ENCODE data around the gene GRIP2.

Gene GRIP2

DNA sequence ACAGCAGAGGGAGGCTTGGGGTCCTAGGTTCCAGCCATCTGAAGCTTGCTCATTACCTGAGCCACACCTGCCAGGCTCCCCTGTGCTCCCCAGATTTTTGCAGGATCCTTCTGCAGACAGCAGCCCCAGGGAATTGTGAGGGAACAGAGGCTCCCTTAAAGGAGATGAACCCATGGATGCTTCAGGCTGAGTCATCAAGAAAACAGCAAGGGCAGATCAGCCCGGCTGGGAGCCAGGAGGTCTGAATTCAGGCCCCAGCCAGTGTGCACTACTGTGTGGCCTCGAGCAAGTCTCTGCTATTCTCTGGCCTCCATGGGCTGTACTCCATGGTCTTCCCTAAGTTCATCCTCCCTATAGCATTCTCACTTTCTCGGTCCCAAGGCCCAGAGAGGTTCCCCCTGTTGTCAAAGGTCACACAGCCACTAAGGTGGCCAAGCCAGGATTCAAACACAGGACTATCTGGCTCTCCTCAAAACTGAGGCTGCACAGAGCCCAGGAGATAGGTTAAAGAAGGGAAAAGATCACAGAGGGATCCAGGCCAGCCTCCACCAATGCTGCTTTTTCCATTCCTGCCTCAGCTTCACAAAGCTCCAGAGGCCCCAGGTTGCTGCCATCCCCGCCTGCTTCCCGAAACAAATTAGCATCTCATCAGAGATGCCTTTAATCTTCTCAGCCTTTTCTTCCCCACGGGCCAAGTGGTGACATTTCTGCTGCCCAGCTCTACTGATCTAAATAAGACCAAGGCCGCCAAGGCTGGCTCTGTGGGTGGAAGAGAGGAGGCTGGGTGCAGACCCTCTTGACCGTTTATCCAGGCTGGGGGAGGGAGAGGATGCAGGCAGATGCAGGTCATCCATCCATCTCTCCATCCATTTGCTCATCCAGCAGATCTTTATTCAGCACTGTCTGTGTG lies 21.2 kb upstream of the GRIP2 start:
- DNase-seq: no peak

DNA sequence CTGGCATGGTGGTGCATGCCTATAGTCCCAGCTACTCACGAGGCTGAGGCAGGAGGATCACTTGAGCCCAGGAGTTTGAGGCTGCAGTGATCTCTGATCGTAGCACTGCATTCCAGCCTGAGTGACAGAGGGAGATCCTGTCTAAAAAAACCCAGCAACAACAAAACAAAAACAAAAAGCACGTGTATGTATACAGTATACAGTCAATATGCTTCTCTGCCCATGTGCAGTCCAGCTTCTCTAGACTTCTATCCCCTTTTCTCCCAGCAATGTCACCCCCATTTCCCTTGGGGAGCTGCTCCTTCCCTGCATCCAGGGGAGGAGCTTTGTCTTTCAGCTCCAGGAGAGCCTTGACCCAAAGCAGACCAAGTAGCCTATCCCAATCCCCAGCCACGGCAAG lies 20.0 kb upstream of the GRIP2 start:
- no peak for DNase-seq

DNA sequence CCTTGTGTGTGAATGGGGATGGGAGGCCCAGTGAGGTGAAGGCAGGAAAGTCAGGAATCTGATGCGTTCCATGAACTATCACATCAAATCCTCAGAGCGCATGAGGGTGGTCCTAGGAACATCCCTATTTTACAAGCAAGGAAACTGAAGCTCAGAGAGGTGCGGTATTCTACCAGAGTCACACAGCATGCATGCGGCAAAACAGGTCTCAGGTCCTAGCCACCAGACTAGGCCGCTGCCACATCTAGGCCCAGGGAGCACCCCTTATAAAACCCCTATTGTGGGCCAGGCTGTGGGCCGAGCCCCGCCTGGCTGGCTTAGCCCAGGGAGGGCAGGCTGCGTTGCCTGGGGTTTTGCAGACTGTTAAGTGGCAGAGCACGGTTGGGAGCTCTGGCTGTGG lies 17.9 kb upstream of the GRIP2 start:
- DNase-seq: no peak

- no peak for DNase-seq
These were observed 15.7 kb upstream of the GRIP2 start for GRCh38 chr3:14555835-14556234.

DNA sequence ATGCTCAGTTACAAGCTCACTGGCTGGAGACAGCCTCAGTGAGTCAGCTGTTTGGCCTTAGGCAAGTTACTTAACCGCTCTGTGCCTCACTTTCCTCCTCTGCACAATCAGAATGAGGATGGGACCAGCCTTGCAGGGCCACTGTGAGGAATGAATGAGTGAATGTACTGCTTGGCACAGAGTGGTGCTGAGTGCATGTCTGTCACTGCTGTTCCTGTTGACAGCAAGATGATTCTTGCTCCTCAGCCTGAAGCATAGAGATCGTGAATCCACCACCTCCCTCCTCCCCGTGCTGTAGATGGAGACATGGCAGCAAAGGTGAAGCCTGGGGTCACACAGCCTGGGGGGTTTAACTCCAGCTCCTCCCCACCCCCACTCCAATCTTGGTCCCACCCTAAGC lies 14.6 kb upstream of the GRIP2 start:
- no peak for DNase-seq

DNA sequence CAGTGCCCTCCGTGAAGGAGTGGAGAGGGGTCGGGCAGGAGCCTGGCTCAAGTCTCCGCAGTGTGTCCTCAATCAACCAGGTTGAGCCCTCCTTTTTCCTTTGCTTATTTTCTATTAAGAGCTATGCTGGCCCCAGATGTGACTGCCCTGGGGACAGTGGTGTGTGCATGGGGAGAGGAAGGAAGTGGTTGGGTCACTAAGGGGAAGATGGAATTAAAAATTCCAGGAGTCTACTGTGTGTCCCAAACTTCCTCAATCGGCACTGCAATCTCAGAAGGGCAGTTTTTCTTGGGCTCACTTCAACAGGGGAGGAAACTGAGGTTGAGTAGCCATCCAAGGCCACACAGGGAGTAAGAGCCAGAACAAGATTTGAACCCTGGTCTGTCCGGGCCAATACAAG lies 13.7 kb upstream of the GRIP2 start:
- DNase-seq: no peak

GRCh38 chr3:14552717-14553116 lies 12.6 kb upstream of the GRIP2 start:
- no peak for DNase-seq

DNA sequence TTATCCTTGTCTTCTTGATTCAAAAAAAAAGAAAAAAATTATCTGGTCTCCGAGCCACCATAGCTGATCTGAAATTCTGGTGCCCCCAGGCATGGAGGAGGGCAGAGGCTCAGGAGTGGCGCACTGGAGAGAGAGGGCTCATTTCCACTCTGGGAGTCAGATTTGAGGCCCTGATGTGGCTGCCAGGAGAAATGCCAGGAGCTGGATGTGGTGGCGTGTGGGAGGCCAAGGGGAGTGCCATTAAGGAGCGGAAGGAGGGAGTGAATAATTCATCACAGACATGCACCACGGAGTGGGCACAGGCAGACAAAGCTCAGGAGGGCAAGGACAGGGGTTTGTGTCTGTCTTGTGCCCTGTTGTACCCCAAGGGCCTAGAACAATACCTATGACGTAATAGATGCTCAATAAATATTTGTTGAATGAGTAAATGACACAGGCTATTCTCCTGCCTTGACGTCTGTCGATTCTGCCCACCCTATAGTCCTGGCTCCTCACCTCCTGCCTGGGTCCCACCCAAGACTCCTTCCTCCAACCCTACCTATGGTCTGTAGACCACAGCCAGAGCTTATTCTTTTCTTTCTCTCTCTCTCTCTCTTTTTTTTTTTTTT lies 12.0 kb upstream of the GRIP2 start:
- DNase-seq: no peak

DNA sequence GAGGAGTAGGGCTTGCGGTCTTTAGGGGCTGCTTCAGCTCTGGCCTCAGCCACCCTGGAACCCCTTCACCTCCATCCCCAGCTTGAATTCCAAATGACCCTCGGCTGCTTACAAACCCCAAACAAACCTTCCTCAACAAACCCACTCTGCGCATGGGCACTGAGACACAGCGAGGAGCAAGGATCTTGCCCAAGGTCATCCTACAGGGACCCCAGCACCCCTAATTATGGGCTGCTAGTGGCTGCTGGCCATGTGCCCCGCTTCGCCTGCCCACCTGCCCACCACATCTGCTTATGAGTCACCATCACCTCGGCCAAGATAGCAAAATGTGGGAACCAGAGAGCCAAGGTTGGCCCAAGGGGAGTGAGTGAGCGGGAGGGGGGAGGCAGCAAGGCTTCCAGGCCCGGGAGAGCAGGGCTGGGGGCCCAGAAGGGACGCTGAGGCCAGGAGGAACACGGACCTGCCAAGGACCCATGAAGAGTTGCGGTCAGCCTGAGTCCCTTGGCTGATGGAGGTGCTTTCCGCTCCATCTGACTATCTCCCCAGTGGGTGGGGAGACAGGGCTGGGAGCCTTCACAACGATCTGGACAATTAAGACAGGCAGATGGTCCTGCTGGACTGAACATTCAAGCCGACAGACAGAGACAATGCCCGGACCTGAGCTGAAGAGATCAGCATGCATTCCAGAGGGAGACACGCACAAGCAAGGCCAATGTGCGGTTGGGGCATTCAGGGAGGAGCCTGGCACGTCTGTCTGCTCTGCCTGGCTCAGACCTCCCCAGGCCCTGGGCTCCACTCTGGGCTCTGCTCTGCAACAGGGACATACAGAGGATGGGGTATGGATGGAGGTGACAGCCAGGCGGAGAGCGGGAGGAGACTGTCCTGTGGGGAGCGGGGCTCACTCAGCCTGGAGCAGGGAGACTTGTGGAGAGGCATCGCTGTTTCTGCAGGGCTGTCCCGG lies 10.8 kb upstream of the GRIP2 start:
- DNase-seq: no peak

GRCh38 chr3:14550181-14550580 lies 10.0 kb upstream of the GRIP2 start:
- DNase-seq: no peak

DNA sequence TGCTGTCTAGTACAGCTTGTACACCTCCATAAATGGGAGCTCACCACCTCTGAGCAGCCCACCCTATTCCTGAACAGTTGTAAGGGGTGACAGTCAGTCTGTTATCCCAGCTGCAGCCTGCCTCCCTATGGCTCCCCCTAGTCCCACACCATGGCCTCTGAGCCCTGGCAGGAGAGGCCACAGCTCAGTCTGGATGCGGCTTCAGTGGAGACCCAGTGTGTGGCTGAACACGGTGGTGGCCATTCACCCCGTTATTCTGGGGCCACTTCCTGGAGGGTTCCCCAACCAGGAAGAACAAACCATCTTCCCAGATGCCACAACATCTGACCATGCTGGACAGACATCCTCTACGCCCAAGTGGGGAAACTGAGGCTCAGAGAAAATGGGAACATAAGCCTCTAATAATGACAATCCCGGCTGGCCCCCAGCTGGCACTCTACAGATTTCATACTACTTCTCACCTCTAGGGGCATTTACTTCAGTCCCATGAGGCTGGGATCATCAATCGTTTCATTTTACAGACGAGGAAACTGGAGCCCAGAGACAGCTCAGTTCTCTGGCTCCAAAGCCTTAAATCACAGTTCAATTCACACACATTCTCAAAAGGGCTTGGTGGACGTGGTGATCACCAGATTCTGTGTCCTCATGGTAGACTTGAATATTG lies 9.2 kb upstream of the GRIP2 start:
- no peak for DNase-seq

DNA sequence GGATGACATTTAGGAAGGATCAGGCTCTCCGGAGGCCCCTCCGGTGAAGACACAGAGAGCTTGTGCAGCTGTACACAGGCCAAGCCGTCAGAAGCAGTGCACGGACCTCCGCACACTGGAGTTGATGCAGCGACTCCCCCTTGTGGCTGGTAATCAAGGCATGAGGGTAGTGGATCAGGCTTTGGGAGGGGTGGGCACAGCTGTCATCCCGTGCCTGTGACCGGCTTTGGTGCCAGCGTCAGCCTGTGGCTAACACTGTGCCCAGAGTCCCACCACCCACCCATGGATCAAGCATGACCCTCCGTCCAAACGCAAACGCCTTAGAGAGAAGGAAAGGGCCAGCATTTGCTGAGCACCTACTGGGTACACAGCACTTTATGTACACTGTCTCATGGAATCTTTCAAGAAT lies 8.2 kb upstream of the GRIP2 start:
- DNase-seq: no peak

DNA sequence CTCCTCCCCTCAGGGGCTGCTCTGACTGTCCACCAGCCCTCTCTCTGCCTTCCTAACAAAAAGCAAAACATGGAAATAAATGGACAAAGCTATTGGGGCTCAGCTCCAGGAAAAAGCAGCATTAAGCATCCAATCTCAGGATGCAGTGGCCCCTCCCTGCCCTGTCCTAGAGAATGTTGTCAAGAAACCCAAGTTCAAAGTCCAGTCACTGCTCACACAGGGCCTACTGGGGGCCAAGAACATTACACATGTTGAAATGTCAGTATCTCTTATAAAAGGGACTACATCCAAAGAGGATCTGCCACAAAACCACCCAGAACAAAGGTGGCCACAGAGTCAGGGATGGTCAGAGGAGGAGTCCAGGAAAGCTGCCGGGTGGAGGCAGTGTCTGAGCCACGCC lies 7.6 kb upstream of the GRIP2 start:
- DNase-seq: no peak

DNA sequence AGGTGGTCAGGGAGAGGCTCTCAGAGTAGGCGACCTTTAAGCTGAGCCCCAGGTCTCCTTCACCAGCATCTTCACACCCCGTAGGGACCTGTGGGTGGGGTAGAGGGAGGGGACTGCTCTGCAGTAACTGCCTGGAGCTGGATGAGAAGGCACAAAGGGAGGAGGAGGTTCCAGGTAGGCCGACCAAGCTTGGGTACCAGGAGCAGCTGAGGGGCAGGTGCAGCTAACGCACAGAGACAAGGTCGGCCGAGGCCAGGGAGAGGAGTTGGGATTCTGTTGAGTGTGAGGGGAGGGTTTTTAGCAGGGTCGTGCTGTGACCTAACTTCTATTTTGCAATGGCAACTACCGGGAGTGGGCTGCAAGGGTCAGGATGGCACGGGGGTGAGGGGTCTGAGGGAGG lies 5.9 kb upstream of the GRIP2 start:
- DNase-seq: no peak

DNA sequence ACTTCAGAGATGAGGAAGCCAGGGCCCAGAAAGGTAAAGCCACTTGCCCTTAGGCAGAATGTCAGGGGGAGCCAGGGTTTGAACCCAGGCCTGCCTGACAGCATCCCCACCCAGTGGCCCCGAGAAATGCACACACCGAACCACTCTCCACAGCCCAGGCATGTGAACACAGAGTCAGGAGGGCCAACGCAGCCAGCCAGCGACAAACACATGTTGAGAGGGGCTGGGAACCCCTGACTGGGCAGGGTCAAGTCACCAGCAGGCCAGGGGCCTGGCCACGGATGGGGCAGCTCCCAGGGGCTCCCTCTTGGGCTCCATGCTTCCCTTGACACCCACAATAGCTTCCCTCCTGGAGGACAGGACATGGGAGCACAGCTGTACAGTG lies 5.1 kb upstream of the GRIP2 start:
- no peak for DNase-seq

DNA sequence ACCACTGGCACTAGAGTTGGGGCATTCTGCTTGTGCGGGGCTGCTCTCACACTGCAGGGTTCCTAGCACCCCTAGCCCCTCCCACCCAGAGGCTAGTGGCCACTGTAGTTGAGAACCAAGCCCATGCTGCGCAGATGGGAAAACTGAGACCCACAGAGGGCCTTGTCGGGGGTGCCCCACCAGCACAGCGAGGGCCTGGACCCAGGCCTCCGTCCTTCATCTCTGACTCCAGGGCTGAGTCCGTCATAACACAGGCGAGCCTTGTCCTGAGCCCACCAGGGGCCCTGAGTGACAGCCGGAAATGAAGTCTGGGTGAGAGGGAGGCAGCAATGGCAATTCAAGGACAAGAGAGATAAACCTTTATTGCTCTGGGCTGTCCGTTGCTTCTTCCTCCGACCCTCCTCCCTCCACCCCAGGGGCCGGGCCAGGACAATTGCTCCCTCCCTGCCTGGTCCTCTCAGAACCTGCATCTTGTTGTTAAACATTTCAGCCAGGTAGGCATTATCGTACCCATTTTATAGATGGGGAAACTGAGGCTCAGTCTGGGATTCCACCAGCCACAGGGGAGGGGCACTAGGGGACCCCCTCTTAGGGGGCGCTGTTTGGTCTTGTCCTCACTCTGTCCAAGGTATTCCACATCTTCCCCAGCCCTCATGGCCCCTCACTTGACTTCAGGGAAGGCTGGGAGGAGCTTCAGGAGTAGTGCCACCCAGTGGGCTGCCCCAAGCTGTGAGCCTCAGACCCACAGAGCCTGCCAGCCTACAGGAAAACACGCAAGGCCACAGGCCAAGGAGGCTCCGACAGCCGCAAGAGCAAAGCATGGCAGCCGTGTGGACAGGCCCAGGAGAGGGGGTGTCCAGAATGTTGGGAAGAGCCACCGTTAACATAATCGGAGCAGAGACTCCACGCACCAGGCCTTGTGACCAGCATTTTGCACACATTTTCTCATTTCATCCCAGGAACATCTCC lies 4.4 kb upstream of the GRIP2 start:
- DNase-seq: no peak

- DNase-seq: no peak
These were observed 3.3 kb upstream of the GRIP2 start for GRCh38 chr3:14543446-14543845.

DNA sequence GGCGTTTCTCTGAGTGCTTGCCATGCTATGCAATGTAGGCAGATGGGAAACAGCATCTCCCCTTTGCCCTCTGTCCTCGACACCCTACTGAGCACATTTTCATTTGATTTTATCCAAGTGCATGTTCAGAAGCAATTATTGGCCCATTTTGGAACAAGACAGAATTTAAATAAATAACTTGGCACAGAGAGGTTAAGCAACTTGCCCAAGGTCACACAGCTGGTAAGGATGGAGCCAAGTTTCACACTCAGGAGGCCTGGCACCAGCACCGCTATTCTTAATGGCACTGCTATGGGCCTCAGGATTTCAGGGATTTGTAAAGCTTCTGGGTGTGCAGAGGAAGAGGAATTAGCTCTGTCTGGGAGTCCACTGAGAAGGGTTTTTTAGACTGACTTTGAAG lies 2.5 kb upstream of the GRIP2 start:
- no peak for DNase-seq

DNA sequence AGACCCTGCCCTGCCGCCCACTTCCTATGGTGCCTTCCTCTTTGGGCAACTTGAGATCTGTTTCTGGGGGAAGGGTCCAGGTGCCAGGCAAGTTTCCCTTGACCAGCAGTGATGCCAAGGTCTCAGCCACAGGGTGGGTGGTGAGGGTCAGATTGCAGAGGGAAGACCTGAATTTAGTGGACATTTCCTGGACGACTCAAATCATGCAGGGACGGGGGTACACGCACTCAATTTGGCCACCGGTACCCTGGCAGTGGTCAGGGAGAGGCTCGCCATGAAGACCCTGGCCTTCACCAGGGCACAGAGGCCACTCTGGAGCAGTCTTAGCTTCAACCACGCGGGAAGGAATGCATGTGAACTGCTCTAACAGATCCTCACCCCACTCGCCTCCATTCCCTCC lies 1.5 kb upstream of the GRIP2 start:
- no peak for DNase-seq

DNA sequence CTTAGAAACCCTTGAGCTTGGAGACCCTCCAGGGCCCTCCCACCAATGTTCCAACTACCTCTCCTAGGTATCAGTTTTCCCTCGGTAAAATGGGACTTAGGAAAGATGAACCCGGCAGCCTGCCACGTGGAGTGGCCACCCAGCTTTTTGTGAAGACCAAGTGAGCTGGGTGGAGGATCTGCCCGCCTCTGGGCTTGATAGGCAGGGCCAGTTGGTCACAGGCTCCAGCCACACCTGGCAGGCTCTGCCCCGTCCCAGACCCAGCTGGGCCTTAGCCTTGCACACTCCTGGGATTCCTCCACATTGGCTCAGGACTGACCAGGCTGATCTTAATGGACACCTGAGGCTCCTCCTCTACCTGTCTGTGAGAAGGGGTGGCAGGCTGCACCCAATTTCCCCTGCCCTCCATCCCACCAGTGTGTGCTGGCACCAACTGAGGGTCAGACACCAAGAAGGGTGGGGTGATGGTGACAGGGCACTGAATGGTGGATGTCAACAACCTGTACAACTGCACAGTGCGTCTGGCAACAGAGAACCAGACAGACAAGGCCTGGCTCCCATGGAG lies 761 bp upstream of the GRIP2 start:
- DNase-seq: no peak

GRCh38 chr3:14539384-14539741 lies 779 bp downstream of the GRIP2 start:
- DNase-seq: no peak
